ENCODE measurements around the gene TMSB4X.
"Not testable (repeated sequence)": the region's sequence is repeated elsewhere in the genome, so short reads cannot be mapped to it uniquely, and the experiment has no call there.

Gene TMSB4X

GRCh38 chrX:13013363-13014110, 38.6 kb downstream of the TMSB4X start:
- no peak overlapping the region for H3K4me3 ChIP-seq (ENCODE audit: low read depth, low read length)
- DNase-seq (ENCODE audit: low read depth): no peak

GRCh38 chrX:13014111-13015096, 39.5 kb downstream of the TMSB4X start:
- DNase-seq (ENCODE audit: low read depth): no peak
- no peak overlapping the region for H3K4me3 ChIP-seq (ENCODE audit: low read depth, low read length)

- H3K4me3 ChIP-seq (ENCODE audit: low read depth, low read length): no peak overlapping the region
- DNase-seq (ENCODE audit: low read depth): no peak
Measured at GRCh38 chrX:13015536-13016236, 40.8 kb downstream of the TMSB4X start.

GRCh38 chrX:13016731-13017130, 41.8 kb downstream of the TMSB4X start:
- DNase-seq (ENCODE audit: low read depth); H3K4me3 ChIP-seq (ENCODE audit: low read depth, low read length): not testable (repeated sequence)

- H3K4me3 ChIP-seq (ENCODE audit: low read depth, low read length): no peak overlapping the region
- DNase-seq (ENCODE audit: low read depth): no peak
Measured at GRCh38 chrX:13022926-13023325, 48.0 kb downstream of the TMSB4X start.

- no peak overlapping the region for H3K4me3 ChIP-seq (ENCODE audit: low read depth, low read length)
- DNase-seq (ENCODE audit: low read depth): no peak
Measured at GRCh38 chrX:13023567-13023966, 48.7 kb downstream of the TMSB4X start.

- H3K4me3 ChIP-seq (ENCODE audit: low read depth, low read length): no peak overlapping the region
- no peak for DNase-seq (ENCODE audit: low read depth)
Measured at GRCh38 chrX:13023979-13024378, 49.1 kb downstream of the TMSB4X start.

GRCh38 chrX:13024986-13025385, 50.1 kb downstream of the TMSB4X start:
- DNase-seq (ENCODE audit: low read depth): no peak

More at GRCh38 chrX:13024986-13025385, 50.1 kb downstream of the TMSB4X start:
- H3K4me3 ChIP-seq (ENCODE audit: low read depth, low read length): no peak overlapping the region
